Mesodermal cell (in vitro differentiated cells): Measurements from ENCODE around the gene PIGZ.

Experiments
- H3K27ac ChIP-seq: 2 replicates; pipeline ENCODE4 v1.7.0; 2013; ENCODE audit warnings: mild to moderate bottlenecking, low read depth, low read length, moderate library complexity; ENCODE audit not compliant: severe bottlenecking
- H3K36me3 ChIP-seq: 2 replicates; pipeline ENCODE4 v1.7.1; 2013; ENCODE audit warnings: mild to moderate bottlenecking, low read length, moderate library complexity; ENCODE audit not compliant: control insufficient read depth, insufficient read depth
- H3K4me1 ChIP-seq: one replicate; pipeline ENCODE4 v1.7.1; 2013; ENCODE audit warnings: mild to moderate bottlenecking, low read length; ENCODE audit not compliant: insufficient read depth, control insufficient read depth, poor library complexity, severe bottlenecking
- H3K4me3 ChIP-seq: 2 replicates; pipeline ENCODE4 v1.7.0; 2013; ENCODE audit warnings: low read length, control low read depth, mild to moderate bottlenecking; ENCODE audit not compliant: insufficient read depth, poor library complexity, severe bottlenecking; ENCODE audit errors: extremely low read depth
- H3K9me3 ChIP-seq: 2 replicates; pipeline ENCODE4 v1.7.1; 2013; ENCODE audit warnings: mild to moderate bottlenecking, low read length, moderate library complexity; ENCODE audit not compliant: control insufficient read depth
- WGBS, 2 experiments: methylation state at CpG; one replicate each; pipeline ENCODE4 v1.1.5; 2013; ENCODE audit warnings: missing lambda C conversion rate in 2 of 2; ENCODE audit not compliant: insufficient coverage in 2 of 2; 5-methylcytosine and 5-hydroxymethylcytosine counted together

Gene PIGZ

GRCh38 chr3:196989721-196990262 is 21.2 kb upstream of the PIGZ start:
- 85 to 94% methylated on average over 16 of the region's 19 CpGs for WGBS, 2 experiments
- H3K27ac ChIP-seq: no peak overlapping the region
- no peaks in the 10 kb centered on the region for H3K36me3 ChIP-seq
- H3K9me3 ChIP-seq: no peaks in the 10 kb centered on the region
- no peak overlapping the region for H3K4me3 ChIP-seq
- peaks cover 5% of the 10 kb centered on the region for H3K4me1 ChIP-seq

- no peak overlapping the region for H3K27ac ChIP-seq
- H3K4me3 ChIP-seq: no peak overlapping the region
- H3K36me3 ChIP-seq: no peaks in the 10 kb centered on the region
- 64 to 65% methylated on average over 9 to 11 of the region's 12 CpGs for WGBS, 2 experiments
- no peaks in the 10 kb centered on the region for H3K9me3 ChIP-seq
- H3K4me1 ChIP-seq: peaks cover 5% of the 10 kb centered on the region
Measured at GRCh38 chr3:196988241-196989029, 19.8 kb upstream of the PIGZ start.

GRCh38 chr3:196987022-196987421 is 18.4 kb upstream of the PIGZ start:
- WGBS, 2 experiments: 92% methylated on average over 8 of the region's 10 CpGs
- H3K27ac ChIP-seq: no peak overlapping the region

GRCh38 chr3:196985954-196986885 is 17.6 kb upstream of the PIGZ start:
- H3K9me3 ChIP-seq: peaks cover 3% of the 10 kb centered on the region
- no peaks in the 10 kb centered on the region for H3K36me3 ChIP-seq
- WGBS, 2 experiments: 89 to 96% methylated on average over 5 to 7 of the region's 9 CpGs
- H3K4me1 ChIP-seq: peaks cover 5% of the 10 kb centered on the region
- H3K4me3 ChIP-seq: no peak overlapping the region
- no peak overlapping the region for H3K27ac ChIP-seq

More at GRCh38 chr3:196987022-196987421, 18.4 kb upstream of the PIGZ start:
- H3K9me3 ChIP-seq: no peaks in the 10 kb centered on the region
- H3K36me3 ChIP-seq: no peaks in the 10 kb centered on the region
- H3K4me3 ChIP-seq: no peak overlapping the region
- H3K4me1 ChIP-seq: peaks cover 5% of the 10 kb centered on the region

- 84 to 92% methylated on average over 6 of the region's 6 CpGs for WGBS, 2 experiments
- H3K4me1 ChIP-seq: peaks cover 5% of the 10 kb centered on the region
- peaks cover 3% of the 10 kb centered on the region for H3K9me3 ChIP-seq
- no peak overlapping the region for H3K4me3 ChIP-seq
- H3K27ac ChIP-seq: no peak overlapping the region
- no peaks in the 10 kb centered on the region for H3K36me3 ChIP-seq
Measured at GRCh38 chr3:196985298-196985697, 16.7 kb upstream of the PIGZ start.

- no peaks in the 10 kb centered on the region for H3K36me3 ChIP-seq
- no peak overlapping the region for H3K27ac ChIP-seq
- no CpG with 5 or more reads among the region's 1 CpG for whole genome bisulfite sequencing, 2 experiments
- no peak overlapping the region for H3K4me3 ChIP-seq
- H3K4me1 ChIP-seq: peaks cover 1% of the 10 kb centered on the region
- peaks cover 3% of the 10 kb centered on the region for H3K9me3 ChIP-seq
Measured at GRCh38 chr3:196983186-196983585, 14.6 kb upstream of the PIGZ start.

- H3K4me3 ChIP-seq: no peak overlapping the region
- WGBS, 2 experiments: 96 to 97% methylated on average over 11 to 13 of the region's 13 CpGs
- H3K9me3 ChIP-seq: peaks cover 3% of the 10 kb centered on the region
- no peaks in the 10 kb centered on the region for H3K36me3 ChIP-seq
- H3K27ac ChIP-seq: no peak overlapping the region
- no peaks in the 10 kb centered on the region for H3K4me1 ChIP-seq
Measured at GRCh38 chr3:196981657-196982056, 13.0 kb upstream of the PIGZ start.

- H3K27ac ChIP-seq: no peak overlapping the region
- no peaks in the 10 kb centered on the region for H3K4me1 ChIP-seq
- WGBS, 2 experiments: 89 to 92% methylated on average over 9 of the region's 10 CpGs
- no peak overlapping the region for H3K4me3 ChIP-seq
- H3K9me3 ChIP-seq: peaks cover 3% of the 10 kb centered on the region
- H3K36me3 ChIP-seq: no peaks in the 10 kb centered on the region
Measured at GRCh38 chr3:196979545-196979944, 10.9 kb upstream of the PIGZ start.

- no peak overlapping the region for H3K27ac ChIP-seq
- H3K36me3 ChIP-seq: no peaks in the 10 kb centered on the region
- no peak overlapping the region for H3K4me3 ChIP-seq
- H3K9me3 ChIP-seq: peaks cover 3% of the 10 kb centered on the region
- 87 to 91% methylated on average over 11 of the region's 11 CpGs for WGBS, 2 experiments
- H3K4me1 ChIP-seq: no peaks in the 10 kb centered on the region
Measured at GRCh38 chr3:196976941-196977340, 8.3 kb upstream of the PIGZ start.

- no peak overlapping the region for H3K4me3 ChIP-seq
- no peaks in the 10 kb centered on the region for H3K4me1 ChIP-seq
- WGBS, 2 experiments: 79 to 81% methylated on average over 4 of the region's 4 CpGs
- no peaks in the 10 kb centered on the region for H3K36me3 ChIP-seq
- peaks cover 5% of the 10 kb centered on the region for H3K9me3 ChIP-seq
- H3K27ac ChIP-seq: no peak overlapping the region
Measured at GRCh38 chr3:196975349-196975748, 6.7 kb upstream of the PIGZ start.
